Spleen (tissue), 7 donors: Measurements from ENCODE around the gene NAA15.

Experiments
- CTCF ChIP-seq, 11 experiments: fragments of 200-600 bp in 7 of 11; fragments of 450-650 bp in 4 of 11; sonication (generic) in 4 of 11; IDR thresholded peaks in 8 of 11; conservative IDR thresholded peaks in 3 of 11; 1 replicate in 7 of 11; 2 replicates in 4 of 11; pipeline versions ENCODE4 v1.4.0 to v1.8.0; 2016 to 2021; ENCODE audit warnings: antibody characterized with exemption in 11 of 11, inconsistent platforms in 4 of 11, mild to moderate bottlenecking in 1 of 11
- POLR2A ChIP-seq, 3 donors: fragments of 450-650 bp; IDR thresholded peaks; one replicate each; pipeline ENCODE4 v1.5.1; 2017; ENCODE audit warnings: antibody characterized with exemption in 3 of 3, mild to moderate bottlenecking in 1 of 3
- POLR2AphosphoS5 ChIP-seq, 3 donors: sonication (generic); formaldehyde crosslinking; IDR thresholded peaks; one replicate each; pipeline ENCODE4 v1.5.1; 2017; ENCODE audit warnings: antibody characterized with exemption in 3 of 3
- donor health status: DM: no; HTN: no; CAD: no; lungs with moderate emphysema.
- donor health status: DM: no; HTN: no; CAD: no.
- donor health status: DM: no; HTN: no; CAD: no.

GRCh38 chr4:139256349-139256748 is 45.0 kb upstream of the NAA15 start:
- TF ChIP-seq CTCF (IDR thresholded peaks at IDR 0.05 in 8 of 11, conservative IDR thresholded peaks at IDR 0.05 in 3 of 11) (no peak), POLR2AphosphoS5 (IDR thresholded peaks at IDR 0.05) (no peak), POLR2A (IDR thresholded peaks at IDR 0.05) (no peak)
